ENCODE results near the gene AURKB. TPM values are rescaled to one million over a fixed set of nuclear protein-coding genes. Genes with fewer than 3 reads are reported as not detected.

Gene AURKB
- total and polyA plus RNA-seq, 2 of the 13 experiments (the other 11 are each of a cell fraction or from before 2014, with no cell fraction given), result 29.5 to 75.3 TPM

- TF ChIP-seq ZNF674 (CRISPR knock-in tag; IDR thresholded peaks at IDR 0.05; ENCODE audit: low read depth) (no peak), SP1 (IDR thresholded peaks at IDR 0.05) (no peak), SP1 (CRISPR knock-in tag; IDR thresholded peaks at IDR 0.05) (peak; percentile 72; the same call in 1 of the 2 replicates), TEAD2 (CRISPR knock-in tag; IDR thresholded peaks at IDR 0.05) (no peak), ZNF552 (CRISPR knock-in tag; IDR thresholded peaks at IDR 0.05; ENCODE audit: borderline replicate concordance) (0 out of 2 replicates have a peak, but pooled peaks have one; percentile 77), ZNF790 (CRISPR knock-in tag; IDR thresholded peaks at IDR 0.05; ENCODE audit: borderline replicate concordance) (no peak), ADNP (CRISPR knock-in tag; IDR thresholded peaks at IDR 0.05) (no peak), RORA (CRISPR knock-in tag; IDR thresholded peaks at IDR 0.05) (no peak; the same call in 1 of the 2 replicates), FOXO1 (CRISPR knock-in tag; IDR thresholded peaks at IDR 0.05) (peak; percentile 8), ZNF768 (CRISPR knock-in tag; IDR thresholded peaks at IDR 0.05) (no peak), ZNF3 (CRISPR knock-in tag; IDR thresholded peaks at IDR 0.05) (no peak), ZNF329 (CRISPR knock-in tag; IDR thresholded peaks at IDR 0.05; ENCODE audit: low read depth) (no peak), ZNF501 (CRISPR knock-in tag; IDR thresholded peaks at IDR 0.05) (0 out of 2 replicates have a peak, but pooled peaks have one; percentile 6), JDP2 (CRISPR knock-in tag; IDR thresholded peaks at IDR 0.05; ENCODE audit: borderline replicate concordance) (no peak), LBX2 (CRISPR knock-in tag; IDR thresholded peaks at IDR 0.05; ENCODE audit: borderline replicate concordance) (no peak), ZSCAN29 (CRISPR knock-in tag; conservative IDR thresholded peaks at IDR 0.05) (no peak), KAT2B (IDR thresholded peaks at IDR 0.05; ENCODE audit: borderline replicate concordance, low read depth, low read length) (no peak), SMAD3 (CRISPR knock-in tag; IDR thresholded peaks at IDR 0.05) (peak; percentile 50; the same call in 1 of the 2 replicates), CHCHD3 (CRISPR knock-in tag; IDR thresholded peaks at IDR 0.05) (no peak), ARNT2 (CRISPR knock-in tag; IDR thresholded peaks at IDR 0.05; ENCODE audit: low read depth) (0 out of 2 replicates have a peak, but pooled peaks have one; percentile 43), ZSCAN22 (CRISPR knock-in tag; IDR thresholded peaks at IDR 0.05) (no peak), IRF2 (CRISPR knock-in tag; IDR thresholded peaks at IDR 0.05) (peak; percentile 88), GTF2F1 (IDR thresholded peaks at IDR 0.05; ENCODE audit: low read length) (peak; percentile 26; the same call in 1 of the 2 replicates), ZNF282 (IDR thresholded peaks at IDR 0.05; ENCODE audit: partially characterized antibody) (no peak), ZNF232 (CRISPR knock-in tag; IDR thresholded peaks at IDR 0.05; ENCODE audit: borderline replicate concordance) (no peak), DDIT3 (CRISPR knock-in tag; IDR thresholded peaks at IDR 0.05) (no peak), NR3C1 (CRISPR knock-in tag; IDR thresholded peaks at IDR 0.05) (no peak), NFYC (CRISPR knock-in tag; IDR thresholded peaks at IDR 0.05) (peak; percentile 58)
- TF ChIP-seq, protein P1, sequence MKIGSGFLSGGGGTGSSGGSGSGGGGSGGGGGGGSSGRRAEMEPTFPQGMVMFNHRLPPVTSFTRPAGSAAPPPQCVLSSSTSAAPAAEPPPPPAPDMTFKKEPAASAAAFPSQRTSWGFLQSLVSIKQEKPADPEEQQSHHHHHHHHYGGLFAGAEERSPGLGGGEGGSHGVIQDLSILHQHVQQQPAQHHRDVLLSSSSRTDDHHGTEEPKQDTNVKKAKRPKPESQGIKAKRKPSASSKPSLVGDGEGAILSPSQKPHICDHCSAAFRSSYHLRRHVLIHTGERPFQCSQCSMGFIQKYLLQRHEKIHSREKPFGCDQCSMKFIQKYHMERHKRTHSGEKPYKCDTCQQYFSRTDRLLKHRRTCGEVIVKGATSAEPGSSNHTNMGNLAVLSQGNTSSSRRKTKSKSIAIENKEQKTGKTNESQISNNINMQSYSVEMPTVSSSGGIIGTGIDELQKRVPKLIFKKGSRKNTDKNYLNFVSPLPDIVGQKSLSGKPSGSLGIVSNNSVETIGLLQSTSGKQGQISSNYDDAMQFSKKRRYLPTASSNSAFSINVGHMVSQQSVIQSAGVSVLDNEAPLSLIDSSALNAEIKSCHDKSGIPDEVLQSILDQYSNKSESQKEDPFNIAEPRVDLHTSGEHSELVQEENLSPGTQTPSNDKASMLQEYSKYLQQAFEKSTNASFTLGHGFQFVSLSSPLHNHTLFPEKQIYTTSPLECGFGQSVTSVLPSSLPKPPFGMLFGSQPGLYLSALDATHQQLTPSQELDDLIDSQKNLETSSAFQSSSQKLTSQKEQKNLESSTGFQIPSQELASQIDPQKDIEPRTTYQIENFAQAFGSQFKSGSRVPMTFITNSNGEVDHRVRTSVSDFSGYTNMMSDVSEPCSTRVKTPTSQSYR (CRISPR knock-in tag; IDR thresholded peaks at IDR 0.05; ENCODE audit: borderline replicate concordance), result no peak; the same call in 1 of the 2 replicates
Observed at GRCh38 chr17:8187517-8188262, 22.7 kb downstream of the AURKB start (continued).

Measured in HepG2 (cell line).